ENCODE measurements around the gene TIMM13.

- no peak for TF ChIP-seq CTCF (IDR thresholded peaks at IDR 0.05)
- TF ChIP-seq POLR2A (IDR thresholded peaks at IDR 0.05) = no peak
These were observed 30.7 kb upstream of the TIMM13 start for GRCh38 chr19:2458054-2458453.

Data from lower leg skin (tissue), 3 donors.